MG63 (cell line): Measurements from ENCODE around the gene TLCD2. TPM values are rescaled to one million over a fixed set of nuclear protein-coding genes. Genes with fewer than 3 reads are reported as not detected.
A peak's percentile ranks its signal among the peaks of the same experiment; 100 is the strongest.
"Not testable (repeated sequence)": the region's sequence is repeated elsewhere in the genome, so short reads cannot be mapped to it uniquely, and the experiment has no call there.

Experiments
- DNase-seq: peaks from one replicate; pipeline ENCODE4 v3.0.0-alpha.2; 2020
- H3K27me3 ChIP-seq: fragments of 250-450 bp; sonication (Bioruptor Pico); 2 replicates; pipeline ENCODE4 v1.5.1; 2020; ENCODE audit warnings: mild to moderate bottlenecking, moderate library complexity
- H3K36me3 ChIP-seq: fragments of 250-450 bp; sonication (Bioruptor Pico); 2 replicates; pipeline ENCODE4 v1.5.1; 2020; ENCODE audit warnings: mild to moderate bottlenecking, moderate library complexity
- H3K4me3 ChIP-seq: fragments of 250-450 bp; sonication (Bioruptor Pico); 2 replicates; pipeline ENCODE4 v1.5.1; 2020; ENCODE audit warnings: mild to moderate bottlenecking, moderate library complexity
- H3K9me3 ChIP-seq: fragments of 250-450 bp; sonication (Bioruptor Pico); 2 replicates; pipeline ENCODE4 v1.5.1; 2020; ENCODE audit warnings: mild to moderate bottlenecking, moderate library complexity
- total RNA-seq: library from RNA; depleted of rRNA; stranded (reverse); fragments of >200 nt; shearing (Covaris generic); gene quantifications from 2 replicates; pipeline ENCODE4 v1.2.3, GENCODE V29; 2014; ENCODE audit warnings: low replicate concordance

TLCD2 gene
- total RNA-seq, 1 experiment from 2014 or later, result 0.59 TPM

DNA sequence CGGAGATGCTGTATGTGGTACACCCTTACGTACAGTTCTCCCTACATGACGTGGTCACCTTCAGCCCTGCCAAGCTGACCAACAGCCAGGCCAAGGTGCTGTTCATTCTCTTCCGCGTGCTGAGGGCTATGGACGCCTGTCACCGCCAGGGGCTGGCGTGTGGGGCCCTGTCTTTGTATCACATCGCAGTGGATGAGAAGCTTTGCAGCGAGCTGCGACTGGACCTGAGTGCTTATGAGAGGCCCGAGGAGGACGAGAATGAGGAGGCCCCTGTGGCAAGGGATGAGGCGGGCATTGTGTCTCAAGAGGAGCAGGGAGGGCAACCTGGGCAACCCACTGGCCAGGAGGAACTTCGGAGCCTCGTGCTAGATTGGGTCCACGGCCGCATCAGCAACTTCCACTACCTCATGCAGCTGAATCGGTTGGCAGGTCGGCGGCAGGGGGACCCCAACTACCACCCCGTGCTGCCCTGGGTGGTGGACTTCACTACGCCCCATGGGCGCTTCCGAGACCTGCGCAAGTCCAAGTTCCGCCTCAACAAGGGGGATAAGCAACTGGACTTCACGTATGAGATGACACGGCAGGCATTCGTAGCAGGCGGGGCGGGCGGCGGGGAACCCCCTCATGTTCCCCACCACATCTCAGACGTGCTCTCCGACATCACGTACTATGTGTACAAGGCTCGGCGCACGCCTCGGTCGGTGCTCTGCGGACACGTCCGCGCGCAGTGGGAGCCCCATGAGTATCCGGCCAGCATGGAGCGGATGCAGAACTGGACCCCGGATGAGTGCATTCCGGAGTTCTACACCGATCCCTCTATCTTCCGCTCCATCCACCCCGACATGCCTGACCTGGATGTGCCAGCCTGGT lies 15.7 kb upstream of the TLCD2 start:
- no peak overlapping the region for H3K4me3 ChIP-seq
- no peaks in the 10 kb centered on the region for H3K27me3 ChIP-seq
- DNase-seq, result no peak
- no peaks in the 10 kb centered on the region for H3K36me3 ChIP-seq
- no peaks in the 10 kb centered on the region for H3K9me3 ChIP-seq

GRCh38 chr17:1724869-1725641 lies 14.9 kb upstream of the TLCD2 start:
- H3K36me3 ChIP-seq, result no peaks in the 10 kb centered on the region
- H3K27me3 ChIP-seq, result no peaks in the 10 kb centered on the region
- H3K4me3 ChIP-seq, result peak overlapping the region; percentile 51
- H3K9me3 ChIP-seq, result no peaks in the 10 kb centered on the region
- DNase-seq, result no peak

GRCh38 chr17:1724351-1724868 lies 14.2 kb upstream of the TLCD2 start, which contains the start of gene WDR81:
Gene WDR81, plus strand, starts transcription at chr17:1724704. Its CDS starts 256 bp downstream, at chr17:1724960.
- Histone ChIP-seq H3K9me3 (no peaks in the 10 kb centered on the region), H3K27me3 (no peaks in the 10 kb centered on the region), H3K36me3 (no peaks in the 10 kb centered on the region), H3K4me3 (peak within 1 kb of the TSS; percentile 51)
- DNase-seq, result peak; percentile 87

DNA sequence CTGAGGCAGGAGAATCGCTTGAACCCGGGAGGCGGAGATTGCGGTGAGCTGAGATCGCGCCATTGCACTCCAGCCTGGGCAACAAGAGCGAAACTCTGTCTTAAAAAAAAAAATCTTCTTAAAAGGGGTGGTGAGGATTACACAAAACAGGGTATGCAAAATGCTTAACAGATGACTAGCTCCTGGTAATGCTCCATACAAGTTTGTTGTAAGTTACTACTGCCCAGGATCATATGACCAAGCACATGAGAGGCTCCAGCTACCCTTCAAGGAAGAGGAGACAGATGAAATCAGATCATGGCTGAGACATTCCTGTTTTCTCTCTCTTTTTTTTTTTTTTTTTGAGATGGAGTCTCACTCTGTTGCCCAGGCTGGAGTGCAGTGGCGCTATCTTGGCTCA lies 11.8 kb upstream of the TLCD2 start:
- DNase-seq, H3K9me3 ChIP-seq, H3K4me3 ChIP-seq, H3K36me3 ChIP-seq, H3K27me3 ChIP-seq: not testable (repeated sequence)

- Histone ChIP-seq H3K4me3 (no peak overlapping the region), H3K27me3 (no peaks in the 10 kb centered on the region), H3K36me3 (no peaks in the 10 kb centered on the region), H3K9me3 (no peaks in the 10 kb centered on the region)
- DNase-seq, result no peak
Observed at GRCh38 chr17:1720856-1721386, 10.7 kb upstream of the TLCD2 start.

DNA sequence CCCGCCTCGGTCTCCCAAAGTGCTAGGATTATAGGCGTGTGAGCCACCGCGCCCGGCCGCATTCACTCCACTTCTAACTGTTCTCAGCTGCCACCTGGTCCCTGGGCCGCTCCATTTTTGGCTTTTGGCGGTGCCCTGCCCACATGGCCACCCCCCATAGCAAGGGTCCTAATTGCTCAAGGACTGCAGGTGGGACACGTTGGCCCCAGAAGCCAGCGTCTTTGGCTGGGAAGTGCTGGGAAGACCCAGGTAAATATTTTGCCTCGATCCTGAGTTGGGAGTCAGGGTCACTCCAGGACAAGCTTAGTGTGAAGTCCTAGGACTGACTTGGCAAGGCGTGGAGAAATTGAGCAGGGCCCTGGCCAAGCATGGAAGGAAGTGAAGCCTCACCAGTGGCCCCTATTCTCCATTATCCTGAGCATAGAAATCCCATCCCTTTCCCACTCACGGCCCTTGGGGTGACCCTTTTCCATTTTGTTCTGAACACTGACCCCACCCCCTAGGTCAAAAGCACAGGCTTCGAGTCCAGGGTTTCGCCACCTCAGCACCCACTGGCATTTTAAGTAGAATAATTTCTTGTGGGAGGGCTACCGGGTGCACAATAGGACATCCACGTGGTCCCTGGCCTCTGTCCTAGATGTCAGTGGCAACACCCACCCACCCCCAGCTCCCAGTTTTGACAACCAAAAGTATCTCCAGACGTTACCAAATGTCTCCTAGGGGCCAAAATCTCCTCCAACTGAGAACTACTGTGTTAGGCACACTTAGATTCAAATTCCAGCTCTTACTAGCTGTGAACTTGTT lies 8.4 kb upstream of the TLCD2 start:
- no peaks in the 10 kb centered on the region for H3K27me3 ChIP-seq
- H3K36me3 ChIP-seq, result peaks cover 12% of the 10 kb centered on the region
- H3K4me3 ChIP-seq, result no peak overlapping the region
- no peak for DNase-seq
- H3K9me3 ChIP-seq, result no peaks in the 10 kb centered on the region

DNA sequence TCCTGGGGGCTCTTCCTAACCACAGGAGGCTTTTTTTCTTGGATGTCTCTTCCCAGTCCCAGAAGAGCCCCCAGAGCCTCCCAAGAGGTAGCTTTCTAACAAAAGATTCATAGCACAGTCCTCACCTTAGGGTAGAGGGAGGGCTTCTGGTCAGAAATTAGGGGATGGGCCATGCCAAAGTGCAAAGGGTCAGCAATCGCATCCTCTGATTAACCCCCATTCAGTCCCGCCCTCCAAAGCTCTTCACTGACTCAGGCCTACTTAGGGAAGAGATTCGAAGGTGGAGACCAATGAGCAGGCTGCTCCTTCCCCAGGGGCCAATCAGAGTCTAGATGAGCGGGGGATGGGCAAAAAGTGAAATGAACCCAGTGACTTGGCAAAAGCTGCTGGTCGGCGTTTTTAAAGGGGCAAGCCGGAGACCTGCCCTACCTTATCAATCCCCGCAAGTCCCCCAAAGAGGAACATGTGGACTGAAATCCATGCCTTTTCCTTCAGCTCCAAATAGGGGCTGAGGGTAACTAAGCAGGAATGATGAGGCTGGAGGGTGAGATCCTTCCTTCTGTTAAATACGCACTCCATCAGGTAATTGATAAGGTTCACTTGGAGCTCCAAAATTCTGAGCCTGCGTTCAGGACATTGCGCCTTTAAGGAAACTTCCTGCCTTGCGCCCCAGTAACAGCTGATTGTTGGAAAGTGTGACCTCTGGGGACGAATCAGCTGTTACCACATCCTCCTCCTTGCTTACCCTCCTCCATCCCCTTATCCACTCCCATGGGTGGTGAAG lies 6.9 kb upstream of the TLCD2 start:
- H3K27me3 ChIP-seq, result no peaks in the 10 kb centered on the region

DNA sequence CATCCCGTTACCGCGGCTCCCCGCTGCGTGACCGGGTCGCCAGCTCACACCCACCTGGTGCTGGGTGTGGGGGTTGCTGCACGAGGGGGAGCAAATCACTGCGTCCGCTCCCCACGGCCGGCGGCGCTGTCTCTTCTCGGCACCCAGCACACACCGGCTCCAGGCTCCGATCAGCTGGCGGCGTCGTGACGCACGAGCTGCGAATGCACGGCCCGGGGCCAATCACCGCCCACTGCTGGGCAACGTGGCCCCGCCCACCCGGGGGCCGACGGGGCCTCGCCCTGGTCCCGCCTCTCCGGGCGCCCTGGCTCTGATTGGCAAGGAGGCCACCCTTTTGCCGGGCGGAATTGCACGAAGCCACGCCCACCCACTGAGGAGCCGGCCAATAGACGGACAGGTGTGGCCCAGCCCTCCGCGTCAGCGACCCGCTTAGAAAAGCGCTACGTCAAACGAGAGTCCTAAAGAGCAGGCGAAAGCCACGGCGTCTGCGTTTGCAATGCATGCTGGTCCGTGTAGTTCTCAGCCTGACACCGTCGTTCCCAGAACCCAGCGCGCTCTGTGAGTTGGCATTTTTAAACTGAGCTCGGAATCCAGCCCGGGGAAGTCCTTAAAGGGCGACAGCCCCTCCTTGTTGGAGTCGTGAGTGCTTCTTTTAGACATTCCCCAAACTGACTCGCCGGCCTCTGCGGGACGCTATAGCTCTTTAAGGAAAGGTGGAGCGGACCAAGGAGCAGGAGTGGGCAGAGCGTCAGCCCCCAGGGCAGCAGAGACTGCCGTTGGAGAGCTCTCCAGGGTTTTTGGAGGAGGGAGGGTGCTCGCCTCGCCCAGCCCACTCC lies 6.1 kb upstream of the TLCD2 start:
- H3K36me3 ChIP-seq, result peaks cover 32% of the 10 kb centered on the region
- DNase-seq, result peak; percentile 99

More for the DNA sequence above, 6.9 kb upstream of the TLCD2 start:
- peak; percentile 91 for DNase-seq
- Histone ChIP-seq H3K36me3 (peaks cover 26% of the 10 kb centered on the region), H3K4me3 (peak overlapping the region; percentile 60), H3K9me3 (no peaks in the 10 kb centered on the region)

GRCh38 chr17:1715803-1716075 lies 5.6 kb upstream of the TLCD2 start:
- DNase-seq, result no peak
- Histone ChIP-seq H3K27me3 (no peaks in the 10 kb centered on the region), H3K36me3 (peaks cover 32% of the 10 kb centered on the region), H3K9me3 (no peaks in the 10 kb centered on the region), H3K4me3 (peak overlapping the region; percentile 69)

More for the DNA sequence above, 6.1 kb upstream of the TLCD2 start:
- no peaks in the 10 kb centered on the region for H3K9me3 ChIP-seq
- H3K4me3 ChIP-seq, result peak overlapping the region; percentile 69
- no peaks in the 10 kb centered on the region for H3K27me3 ChIP-seq

GRCh38 chr17:1714980-1715802 lies 5.0 kb upstream of the TLCD2 start:
- no peaks in the 10 kb centered on the region for H3K27me3 ChIP-seq
- peak overlapping the region; percentile 69 for H3K4me3 ChIP-seq
- peaks cover 32% of the 10 kb centered on the region for H3K36me3 ChIP-seq
- peak; percentile 95 for DNase-seq
- H3K9me3 ChIP-seq, result no peaks in the 10 kb centered on the region

GRCh38 chr17:1714427-1714979 lies 4.3 kb upstream of the TLCD2 start:
- Histone ChIP-seq H3K4me3 (peak overlapping the region; percentile 69), H3K36me3 (peaks cover 32% of the 10 kb centered on the region), H3K9me3 (no peaks in the 10 kb centered on the region), H3K27me3 (no peaks in the 10 kb centered on the region)
- peak; percentile 97 for DNase-seq

GRCh38 chr17:1713878-1714426 lies 3.8 kb upstream of the TLCD2 start:
- no peak for DNase-seq

GRCh38 chr17:1713160-1713877 lies 3.1 kb upstream of the TLCD2 start:
- H3K36me3 ChIP-seq, result peaks cover 32% of the 10 kb centered on the region
- H3K9me3 ChIP-seq, result no peaks in the 10 kb centered on the region
- no peaks in the 10 kb centered on the region for H3K27me3 ChIP-seq
- no peak overlapping the region for H3K4me3 ChIP-seq
- no peak for DNase-seq

More at GRCh38 chr17:1713878-1714426, 3.8 kb upstream of the TLCD2 start:
- H3K9me3 ChIP-seq, result no peaks in the 10 kb centered on the region
- H3K4me3 ChIP-seq, result peak overlapping the region; percentile 69
- peaks cover 32% of the 10 kb centered on the region for H3K36me3 ChIP-seq
- no peaks in the 10 kb centered on the region for H3K27me3 ChIP-seq
